Ishikawa (cell line): ENCODE measurements around the gene HS3ST4.

Experiments
- CEBPB ChIP-seq: IDR thresholded peaks from 2 replicates; pipeline ENCODE4 v1.6.1; 2012
- CREB1 ChIP-seq: IDR thresholded peaks from 2 replicates; pipeline ENCODE4 v1.6.1; 2012; ENCODE audit warnings: low read depth
- EGR1 ChIP-seq: IDR thresholded peaks from 2 replicates; pipeline ENCODE4 v1.6.1; 2012
- EP300 ChIP-seq: IDR thresholded peaks from 2 replicates; pipeline ENCODE4 v1.6.1; 2012; ENCODE audit warnings: borderline replicate concordance
- FOXM1 ChIP-seq: IDR thresholded peaks from 2 replicates; pipeline ENCODE4 v1.6.1; 2012; ENCODE audit warnings: low read depth, borderline replicate concordance
- NFIC ChIP-seq: IDR thresholded peaks from 2 replicates; pipeline ENCODE4 v1.6.1; 2012
- RAD21 ChIP-seq: IDR thresholded peaks from 2 replicates; pipeline ENCODE4 v1.6.1; 2012; ENCODE audit warnings: low read depth
- TAF1 ChIP-seq: IDR thresholded peaks from 2 replicates; pipeline ENCODE4 v1.6.1; 2012; ENCODE audit warnings: low read depth, mild to moderate bottlenecking
- TCF12 ChIP-seq: IDR thresholded peaks from 2 replicates; pipeline ENCODE4 v1.6.1; 2012; ENCODE audit warnings: low read depth
- TEAD4 ChIP-seq: IDR thresholded peaks from 2 replicates; pipeline ENCODE4 v1.6.1; 2012
- YY1 ChIP-seq: IDR thresholded peaks from 2 replicates; pipeline ENCODE4 v1.6.1; 2012; ENCODE audit warnings: low read depth
- ZBTB7A ChIP-seq: IDR thresholded peaks from 2 replicates; pipeline ENCODE4 v1.6.1; 2012; ENCODE audit warnings: low read depth
- TF ChIP-seq, protein P1 (sequence below): IDR thresholded peaks from 2 replicates; pipeline ENCODE4 v1.6.1; 2012
- TF ChIP-seq, protein P2 (sequence below): IDR thresholded peaks from 2 replicates; pipeline ENCODE4 v1.6.1; 2012; ENCODE audit warnings: low read depth, mild to moderate bottlenecking
- TF ChIP-seq, protein P3 (sequence below): IDR thresholded peaks from 2 replicates; pipeline ENCODE4 v1.6.1; 2012

The HS3ST4 gene

DNA sequence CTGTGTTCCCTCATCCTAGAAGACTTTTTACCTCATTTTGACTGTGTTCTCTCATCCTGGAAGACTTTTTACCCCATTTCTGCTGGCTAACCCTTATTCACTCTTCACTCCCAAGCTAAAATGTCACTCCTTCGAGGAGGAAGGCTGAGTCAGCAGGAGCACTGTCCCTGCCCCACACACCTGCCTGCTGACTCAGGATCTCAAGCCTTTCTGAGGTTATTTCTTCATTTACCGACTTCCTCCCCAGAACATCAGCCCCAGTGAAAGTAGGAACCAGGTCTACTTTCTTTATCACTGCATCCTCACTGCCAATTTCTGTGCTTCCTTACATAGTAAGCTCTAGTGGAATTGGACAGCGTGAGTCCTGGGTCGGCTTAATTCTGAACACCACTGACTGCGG, 220.6 kb downstream of the HS3ST4 start:
- TF ChIP-seq EP300 (no peak), CEBPB (no peak), NFIC (no peak), TCF12 (no peak), CREB1 (no peak), RAD21 (no peak), YY1 (no peak), FOXM1 (no peak), EGR1 (no peak), ZBTB7A (no peak), TAF1 (no peak), TEAD4 (no peak)
- TF ChIP-seq, protein P1, sequence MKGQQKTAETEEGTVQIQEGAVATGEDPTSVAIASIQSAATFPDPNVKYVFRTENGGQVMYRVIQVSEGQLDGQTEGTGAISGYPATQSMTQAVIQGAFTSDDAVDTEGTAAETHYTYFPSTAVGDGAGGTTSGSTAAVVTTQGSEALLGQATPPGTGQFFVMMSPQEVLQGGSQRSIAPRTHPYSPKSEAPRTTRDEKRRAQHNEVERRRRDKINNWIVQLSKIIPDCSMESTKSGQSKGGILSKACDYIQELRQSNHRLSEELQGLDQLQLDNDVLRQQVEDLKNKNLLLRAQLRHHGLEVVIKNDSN = no peak
- TF ChIP-seq, protein P2, sequence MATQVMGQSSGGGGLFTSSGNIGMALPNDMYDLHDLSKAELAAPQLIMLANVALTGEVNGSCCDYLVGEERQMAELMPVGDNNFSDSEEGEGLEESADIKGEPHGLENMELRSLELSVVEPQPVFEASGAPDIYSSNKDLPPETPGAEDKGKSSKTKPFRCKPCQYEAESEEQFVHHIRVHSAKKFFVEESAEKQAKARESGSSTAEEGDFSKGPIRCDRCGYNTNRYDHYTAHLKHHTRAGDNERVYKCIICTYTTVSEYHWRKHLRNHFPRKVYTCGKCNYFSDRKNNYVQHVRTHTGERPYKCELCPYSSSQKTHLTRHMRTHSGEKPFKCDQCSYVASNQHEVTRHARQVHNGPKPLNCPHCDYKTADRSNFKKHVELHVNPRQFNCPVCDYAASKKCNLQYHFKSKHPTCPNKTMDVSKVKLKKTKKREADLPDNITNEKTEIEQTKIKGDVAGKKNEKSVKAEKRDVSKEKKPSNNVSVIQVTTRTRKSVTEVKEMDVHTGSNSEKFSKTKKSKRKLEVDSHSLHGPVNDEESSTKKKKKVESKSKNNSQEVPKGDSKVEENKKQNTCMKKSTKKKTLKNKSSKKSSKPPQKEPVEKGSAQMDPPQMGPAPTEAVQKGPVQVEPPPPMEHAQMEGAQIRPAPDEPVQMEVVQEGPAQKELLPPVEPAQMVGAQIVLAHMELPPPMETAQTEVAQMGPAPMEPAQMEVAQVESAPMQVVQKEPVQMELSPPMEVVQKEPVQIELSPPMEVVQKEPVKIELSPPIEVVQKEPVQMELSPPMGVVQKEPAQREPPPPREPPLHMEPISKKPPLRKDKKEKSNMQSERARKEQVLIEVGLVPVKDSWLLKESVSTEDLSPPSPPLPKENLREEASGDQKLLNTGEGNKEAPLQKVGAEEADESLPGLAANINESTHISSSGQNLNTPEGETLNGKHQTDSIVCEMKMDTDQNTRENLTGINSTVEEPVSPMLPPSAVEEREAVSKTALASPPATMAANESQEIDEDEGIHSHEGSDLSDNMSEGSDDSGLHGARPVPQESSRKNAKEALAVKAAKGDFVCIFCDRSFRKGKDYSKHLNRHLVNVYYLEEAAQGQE = no peak
- TF ChIP-seq, protein P3, sequence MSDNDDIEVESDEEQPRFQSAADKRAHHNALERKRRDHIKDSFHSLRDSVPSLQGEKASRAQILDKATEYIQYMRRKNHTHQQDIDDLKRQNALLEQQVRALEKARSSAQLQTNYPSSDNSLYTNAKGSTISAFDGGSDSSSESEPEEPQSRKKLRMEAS = no peak

DNA sequence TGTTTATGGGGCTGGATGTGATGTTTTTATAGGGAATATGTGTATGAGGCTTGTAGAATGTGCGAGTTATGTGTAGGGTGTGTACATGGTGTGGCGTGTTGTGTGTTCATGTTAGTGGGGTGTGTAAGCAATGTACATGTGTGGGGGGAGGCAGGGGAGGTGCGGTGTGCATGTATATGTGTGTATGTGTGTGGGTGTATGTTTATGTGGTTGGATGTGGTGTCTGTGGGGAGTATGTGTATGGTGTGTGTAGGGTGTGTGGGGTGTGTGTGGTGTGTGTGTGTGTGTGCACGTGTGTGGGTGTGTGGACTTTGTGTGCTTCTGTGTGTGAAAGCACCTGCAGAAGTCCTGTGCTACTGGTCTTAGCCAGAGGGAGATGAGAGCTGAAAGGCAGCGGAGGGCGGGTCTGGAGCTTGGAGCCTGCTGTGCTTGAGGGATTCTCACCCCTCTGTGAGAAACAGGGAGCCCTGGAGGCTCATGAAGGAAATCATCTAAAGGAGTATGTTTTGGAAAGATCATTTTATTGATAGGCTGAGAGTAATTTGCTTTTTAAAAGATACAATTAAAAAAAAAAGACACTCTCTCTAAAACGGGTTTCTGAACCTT, 222.7 kb downstream of the HS3ST4 start:
- TF ChIP-seq RAD21 (no peak), CEBPB (no peak), TCF12 (no peak), TAF1 (no peak), EGR1 (no peak), YY1 (no peak)
- TF ChIP-seq, protein P2 = no peak

DNA sequence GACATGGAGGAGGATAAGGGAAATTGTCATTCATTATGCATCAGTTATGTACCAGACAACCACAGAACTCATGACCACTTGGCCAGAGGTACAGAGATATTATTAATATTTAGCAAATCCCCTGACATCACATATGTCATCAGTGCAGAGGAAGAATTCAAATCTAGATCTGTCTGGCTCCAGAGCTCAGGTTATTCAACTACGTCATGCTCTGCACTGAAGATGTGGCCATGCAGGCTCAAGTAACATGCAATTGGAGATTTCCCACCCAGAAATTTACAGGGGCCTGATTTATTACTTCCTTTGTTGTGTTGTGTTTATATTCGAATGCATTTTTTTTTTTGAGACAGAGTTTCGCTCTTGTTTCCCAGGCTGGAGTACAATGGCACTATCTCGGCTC, 224.3 kb downstream of the HS3ST4 start:
- TF ChIP-seq TCF12 (no peak), RAD21 (no peak), EGR1 (no peak), TEAD4 (no peak), FOXM1 (no peak), TAF1 (no peak), EP300 (no peak), YY1 (no peak), CEBPB (no peak)
- TF ChIP-seq, protein P3 = no peak
- TF ChIP-seq, protein P2 = no peak

DNA sequence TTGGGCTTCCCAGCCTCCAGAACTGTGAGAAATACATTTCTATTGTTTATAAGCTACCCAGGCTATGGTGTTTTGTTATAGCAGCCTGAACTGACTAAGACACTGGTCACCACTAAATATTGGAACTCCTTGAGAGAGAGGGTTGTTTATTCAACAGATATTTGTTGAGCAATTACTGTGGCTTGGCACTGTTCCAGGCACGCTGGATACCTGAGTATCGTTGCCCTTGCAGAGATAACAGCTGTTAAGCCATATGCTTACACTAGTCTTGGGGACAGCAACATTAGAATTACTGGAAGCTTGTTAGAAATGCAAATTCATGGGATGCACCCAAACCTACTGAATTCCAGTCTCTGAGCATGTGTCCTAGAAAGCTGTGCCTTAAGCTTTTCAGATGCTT, 230.7 kb downstream of the HS3ST4 start:
- TF ChIP-seq TCF12 (no peak), NFIC (no peak), FOXM1 (no peak), EP300 (no peak)
- TF ChIP-seq, protein P2 = no peak
- TF ChIP-seq, protein P3 = no peak
